Cardiac muscle cell (in vitro differentiated cells and primary cell): ENCODE results near the gene KIAA0930. TPM values are rescaled to one million over a fixed set of nuclear protein-coding genes. Genes with fewer than 3 reads are reported as not detected.
"Not testable (repeated sequence)": the region's sequence is repeated elsewhere in the genome, so short reads cannot be mapped to it uniquely, and the experiment has no call there.

ENCODE experiments used
- DNase-seq, 2 donors: peaks; one replicate each; pipeline versions ENCODE4 v3.0.0 to v3.0.0-alpha.2; 2010 to 2017; ENCODE audit warnings: low read depth in 1 of 2, low spot score in 1 of 2
- H3K27ac ChIP-seq: fragments of 200-600 bp; sonication (generic); 2 replicates; pipeline ENCODE4 v1.5.1; 2016
- H3K27me3 ChIP-seq: fragments of 200-600 bp; sonication (generic); 2 replicates; pipeline ENCODE4 v1.6.0; 2016; ENCODE audit warnings: control low read depth
- H3K36me3 ChIP-seq: fragments of 200-600 bp; sonication (generic); 2 replicates; pipeline ENCODE4 v1.5.1; 2016; ENCODE audit warnings: control low read depth
- H3K4me1 ChIP-seq: fragments of 200-600 bp; sonication (generic); 2 replicates; pipeline ENCODE4 v1.8.1; 2017; ENCODE audit warnings: low read depth, mild to moderate bottlenecking, mixed run types
- H3K4me3 ChIP-seq: fragments of 200-600 bp; sonication (generic); 2 replicates; pipeline ENCODE4 v1.5.1; 2016; ENCODE audit warnings: mild to moderate bottlenecking
- H3K9me3 ChIP-seq: fragments of 200-600 bp; sonication (generic); 2 replicates; pipeline ENCODE4 v1.5.1; 2017; ENCODE audit warnings: low read depth, mild to moderate bottlenecking, control low read depth
- CTCF ChIP-seq: IDR thresholded peaks from 2 replicates; pipeline ENCODE4 v1.5.1; 2012; ENCODE audit warnings: low read depth, mild to moderate bottlenecking, low read length
- polyA plus RNA-seq: library from polyadenylated mRNA; unstranded; fragments of >200 nt; fragmentation: Nextera tagmentation; extraction: Ambion mirVana; gene quantifications from 2 replicates; pipeline ENCODE4 v1.2.1, GENCODE V29; 2016
- total RNA-seq: library from RNA; depleted of rRNA; stranded (reverse); fragments of >200 nt; gene quantifications from 2 replicates; pipeline ENCODE4 v1.2.3, GENCODE V29; 2016

The KIAA0930 gene
- total and polyA plus RNA-seq, 2 experiments from 2014 or later: 11.8 to 12.7 TPM

GRCh38 chr22:45259754-45260394 is 19.2 kb upstream of the KIAA0930 start:
- H3K36me3 ChIP-seq: no peaks in the 10 kb centered on the region
- no peaks in the 10 kb centered on the region for H3K27me3 ChIP-seq
- no peaks in the 10 kb centered on the region for H3K4me1 ChIP-seq
- TF ChIP-seq CTCF: no peak
- DNase-seq: no peak
- H3K4me3 ChIP-seq: no peak overlapping the region
- no peak overlapping the region for H3K27ac ChIP-seq
- H3K9me3 ChIP-seq: no peaks in the 10 kb centered on the region

GRCh38 chr22:45257941-45258340 is 17.2 kb upstream of the KIAA0930 start:
- H3K27me3 ChIP-seq, H3K36me3 ChIP-seq, H3K9me3 ChIP-seq: not testable (repeated sequence)

GRCh38 chr22:45254789-45255278 is 14.1 kb upstream of the KIAA0930 start:
- TF ChIP-seq CTCF: no peak
- Histone ChIP-seq H3K9me3 (no peaks in the 10 kb centered on the region), H3K27me3 (no peaks in the 10 kb centered on the region), H3K27ac (no peak overlapping the region), H3K4me1 (no peaks in the 10 kb centered on the region), H3K4me3 (no peak overlapping the region), H3K36me3 (no peaks in the 10 kb centered on the region)
- DNase-seq: no peak

More at GRCh38 chr22:45257941-45258340, 17.2 kb upstream of the KIAA0930 start:
- not testable (repeated sequence) for H3K4me3 ChIP-seq, DNase-seq, H3K27ac ChIP-seq, H3K4me1 ChIP-seq

- TF ChIP-seq CTCF: no peak
- Histone ChIP-seq H3K4me3 (no peak overlapping the region), H3K27me3 (no peaks in the 10 kb centered on the region), H3K9me3 (no peaks in the 10 kb centered on the region), H3K4me1 (no peaks in the 10 kb centered on the region), H3K36me3 (no peaks in the 10 kb centered on the region), H3K27ac (no peak overlapping the region)
- DNase-seq: no peak
These were observed 13.7 kb upstream of the KIAA0930 start for GRCh38 chr22:45254388-45254787.

GRCh38 chr22:45253039-45253641 is 12.4 kb upstream of the KIAA0930 start:
- Histone ChIP-seq H3K9me3 (no peaks in the 10 kb centered on the region), H3K4me1 (no peaks in the 10 kb centered on the region), H3K36me3 (no peaks in the 10 kb centered on the region), H3K4me3 (no peak overlapping the region), H3K27ac (no peak overlapping the region), H3K27me3 (no peaks in the 10 kb centered on the region)
- DNase-seq: no peak
- no peak for TF ChIP-seq CTCF

GRCh38 chr22:45251825-45252224 is 11.1 kb upstream of the KIAA0930 start:
- Histone ChIP-seq H3K9me3 (no peaks in the 10 kb centered on the region), H3K4me3 (no peak overlapping the region), H3K4me1 (no peaks in the 10 kb centered on the region), H3K27ac (no peak overlapping the region), H3K27me3 (no peaks in the 10 kb centered on the region), H3K36me3 (no peaks in the 10 kb centered on the region)
- TF ChIP-seq CTCF: no peak
- DNase-seq: no peak
